GM19463 (cell line): Measurements from ENCODE around the gene FBXO42.
"Not testable (repeated sequence)": the region's sequence is repeated elsewhere in the genome, so short reads cannot be mapped to it uniquely, and the experiment has no call there.

Experiments used
- ATAC-seq: cut with Tn5 transposase; IDR thresholded peaks from one replicate; pipeline ENCODE4 v1.9.1; 2021; ENCODE audit warnings: mild to moderate bottlenecking, moderate library complexity; ENCODE audit not compliant: unreplicated experiment

FBXO42 gene

DNA sequence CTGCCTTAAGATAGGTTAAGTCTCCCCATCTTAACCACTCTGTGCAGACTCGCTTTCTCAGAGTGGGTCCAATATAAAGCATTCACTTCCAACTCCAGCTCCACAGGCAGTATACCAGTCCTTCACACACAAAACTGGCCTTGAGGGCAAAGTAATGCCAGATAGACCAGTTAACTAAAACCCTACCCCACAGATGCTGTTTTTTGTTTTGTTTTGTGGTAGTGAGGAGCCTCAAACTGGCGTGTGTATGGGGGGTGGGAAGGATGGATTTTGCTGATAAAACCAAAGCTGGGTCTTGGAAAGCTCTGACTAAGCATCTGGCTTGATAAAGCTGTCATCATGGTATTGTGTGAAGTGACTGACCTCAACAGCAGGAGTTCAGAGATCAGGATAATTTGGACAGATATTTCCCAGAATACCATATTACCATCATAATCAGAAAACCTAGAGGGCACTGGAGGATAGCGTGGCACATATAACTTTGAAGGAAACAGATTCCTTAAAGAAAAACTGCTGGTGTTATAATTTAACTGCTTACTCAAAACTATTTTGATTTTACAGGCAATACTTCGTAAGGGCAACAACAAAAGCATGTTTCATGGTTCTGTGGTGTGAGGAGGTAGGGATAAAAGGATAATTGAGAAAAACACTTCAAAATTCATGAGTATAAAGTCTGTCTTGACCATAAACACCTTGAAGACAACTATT, 85.7 kb downstream of the FBXO42 start:
- ATAC-seq: no peak

DNA sequence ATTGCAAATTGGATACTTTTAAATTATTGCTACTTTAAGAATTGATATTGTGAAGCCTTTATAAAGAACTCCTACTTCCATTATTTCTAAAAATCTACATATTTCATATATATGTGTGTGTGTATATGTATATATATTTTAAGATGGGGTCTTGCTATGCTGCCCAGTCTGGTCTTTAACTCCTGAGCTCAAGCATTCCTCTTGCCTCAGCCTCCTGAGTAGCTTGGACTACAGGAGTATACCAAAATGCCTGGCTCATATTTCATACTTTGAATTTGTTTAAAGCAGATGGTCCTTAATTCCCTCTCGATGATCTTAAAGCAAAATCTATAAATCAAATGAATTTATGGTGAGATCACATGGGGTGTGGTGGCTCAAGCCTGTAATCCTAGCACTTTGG, 90.2 kb downstream of the FBXO42 start:
- ATAC-seq: no peak

DNA sequence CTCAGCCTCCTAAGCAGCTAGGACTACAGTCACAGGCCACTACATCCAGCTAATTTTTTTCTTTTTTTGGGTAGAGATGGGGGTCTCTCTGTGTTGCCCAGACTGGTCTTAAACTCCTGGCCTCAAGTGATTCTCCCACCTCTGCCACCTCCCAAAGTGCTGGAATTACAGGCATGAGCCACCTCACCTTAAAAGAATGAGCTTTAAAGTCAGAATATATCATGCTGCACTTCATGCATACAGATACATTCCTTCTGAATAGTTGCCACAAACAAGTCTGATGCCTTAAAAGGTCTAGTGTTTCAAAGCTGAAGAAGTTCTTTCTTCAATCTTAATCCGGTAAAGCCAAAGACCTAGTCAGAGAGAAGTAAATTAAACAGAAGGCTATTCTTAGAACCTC, 91.5 kb downstream of the FBXO42 start:
- no peak for ATAC-seq

DNA sequence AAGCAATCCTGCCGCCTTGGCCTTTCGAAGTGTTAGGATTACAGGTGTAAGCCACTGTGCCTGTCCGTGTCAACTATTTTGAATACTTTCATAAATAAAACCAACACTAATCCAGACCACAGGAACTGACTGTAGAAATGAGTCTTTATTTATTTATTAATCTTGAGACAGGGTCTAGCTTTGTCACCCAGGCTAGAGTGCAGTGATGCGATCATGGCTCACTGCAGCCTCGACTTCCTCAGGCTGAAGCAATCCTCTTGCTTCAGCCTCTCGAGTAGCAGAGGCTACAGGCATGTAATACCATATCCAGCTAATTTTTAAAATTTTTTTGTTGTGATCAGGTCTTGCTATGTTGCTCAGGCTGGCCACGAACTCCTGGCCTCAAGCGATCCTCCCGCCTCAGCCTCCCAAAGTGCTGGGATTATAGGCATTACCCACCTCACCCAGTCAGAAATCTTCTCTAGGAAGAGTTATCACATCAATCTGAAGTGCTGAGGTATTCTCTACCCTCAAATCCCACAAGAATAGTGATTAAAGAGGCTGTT, 93.6 kb downstream of the FBXO42 start:
- ATAC-seq: no peak

- ATAC-seq: no peak
Observed at GRCh38 chr1:16257968-16258367, 94.3 kb downstream of the FBXO42 start.

- ATAC-seq: not testable (repeated sequence)
Observed at GRCh38 chr1:16257556-16257955, 94.7 kb downstream of the FBXO42 start.

DNA sequence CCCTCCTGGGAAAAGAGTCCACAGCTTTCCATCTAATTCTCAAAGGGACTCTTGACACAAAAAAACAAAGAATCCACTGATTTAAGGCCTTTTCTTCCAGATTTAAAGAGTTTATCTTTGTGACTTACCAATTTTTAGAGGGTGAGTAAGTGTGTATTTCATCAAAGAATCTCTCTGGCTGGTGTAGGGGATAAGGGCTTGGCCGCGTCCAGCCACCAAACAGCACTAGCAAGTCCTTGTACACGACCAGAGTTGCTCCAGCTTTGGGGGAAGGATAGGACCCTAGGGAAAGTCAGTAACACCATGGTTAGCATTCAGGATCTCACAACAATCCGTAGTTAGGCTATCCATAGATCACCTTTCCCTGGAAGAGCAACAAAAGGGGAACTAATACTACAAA, 95.8 kb downstream of the FBXO42 start:
- ATAC-seq: no peak

DNA sequence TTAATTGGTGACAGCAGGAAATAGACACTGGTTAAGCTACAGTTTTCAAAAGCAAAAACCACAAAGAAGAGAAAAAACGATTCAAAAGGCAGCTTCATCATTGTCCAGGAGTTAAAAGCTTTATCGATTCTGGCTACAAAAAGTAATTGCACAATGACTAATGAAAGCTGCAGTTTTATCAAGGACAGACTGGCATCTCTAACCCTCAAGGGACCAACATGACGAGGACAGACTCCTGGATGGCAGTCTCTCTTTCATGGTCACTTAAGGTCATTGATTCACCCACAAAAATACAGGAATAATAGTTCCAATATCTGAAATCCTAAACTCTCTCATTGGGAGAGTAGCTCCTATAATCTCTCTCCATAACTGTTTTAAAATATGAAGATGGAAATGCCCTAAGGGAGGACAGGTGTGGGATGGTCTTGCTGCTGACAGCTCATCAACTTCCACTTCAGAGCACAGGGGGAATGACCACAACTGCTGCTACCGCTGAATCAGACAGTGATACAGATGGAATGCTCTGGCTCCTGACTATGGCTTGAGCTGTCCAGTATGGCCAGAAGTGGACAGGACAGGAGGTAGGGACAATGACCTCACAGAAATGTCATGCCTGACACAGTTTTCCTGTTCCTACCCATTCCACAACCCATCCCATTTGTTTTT, 97.9 kb downstream of the FBXO42 start:
- no peak for ATAC-seq

- ATAC-seq: no peak
Observed at GRCh38 chr1:16253332-16253922, 98.9 kb downstream of the FBXO42 start.

DNA sequence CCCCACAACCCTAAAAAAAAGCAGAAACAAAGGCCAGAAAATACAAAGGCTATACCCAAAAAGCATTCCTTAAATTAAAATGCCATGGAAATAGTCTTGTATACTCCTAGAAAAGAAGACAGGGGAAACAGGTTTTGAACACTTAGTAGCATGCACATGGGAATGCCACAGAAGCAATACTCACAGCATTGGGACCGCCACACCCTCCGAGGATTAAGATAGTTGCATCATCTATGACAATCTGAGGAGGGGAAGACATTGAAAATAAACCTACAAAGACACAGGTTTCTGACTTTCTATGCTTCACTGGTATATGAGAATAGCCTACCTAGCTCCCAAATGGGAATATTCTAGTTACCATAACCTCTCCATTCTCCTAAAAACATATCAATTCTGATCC, 99.4 kb downstream of the FBXO42 start:
- ATAC-seq: no peak

DNA sequence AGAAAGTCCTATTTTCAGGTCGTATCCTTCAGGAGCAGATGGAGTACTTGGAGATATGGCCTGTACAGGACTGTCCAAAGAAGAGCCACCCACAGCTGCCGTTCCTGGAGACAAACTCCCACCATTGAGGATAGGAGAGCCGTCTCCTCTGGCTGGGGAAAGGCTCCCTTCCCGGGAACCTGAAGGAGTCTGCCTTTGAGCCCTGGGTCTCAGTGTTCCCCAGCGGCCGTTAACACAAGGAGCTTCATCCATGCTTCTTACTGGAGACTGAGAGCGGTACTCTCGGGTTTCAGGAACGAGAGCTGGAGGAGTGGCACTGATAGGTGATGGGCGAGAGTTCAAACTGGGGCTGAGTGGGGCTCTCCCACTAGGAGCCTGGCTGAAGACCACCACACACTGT, 100.9 kb downstream of the FBXO42 start:
- no peak for ATAC-seq

DNA sequence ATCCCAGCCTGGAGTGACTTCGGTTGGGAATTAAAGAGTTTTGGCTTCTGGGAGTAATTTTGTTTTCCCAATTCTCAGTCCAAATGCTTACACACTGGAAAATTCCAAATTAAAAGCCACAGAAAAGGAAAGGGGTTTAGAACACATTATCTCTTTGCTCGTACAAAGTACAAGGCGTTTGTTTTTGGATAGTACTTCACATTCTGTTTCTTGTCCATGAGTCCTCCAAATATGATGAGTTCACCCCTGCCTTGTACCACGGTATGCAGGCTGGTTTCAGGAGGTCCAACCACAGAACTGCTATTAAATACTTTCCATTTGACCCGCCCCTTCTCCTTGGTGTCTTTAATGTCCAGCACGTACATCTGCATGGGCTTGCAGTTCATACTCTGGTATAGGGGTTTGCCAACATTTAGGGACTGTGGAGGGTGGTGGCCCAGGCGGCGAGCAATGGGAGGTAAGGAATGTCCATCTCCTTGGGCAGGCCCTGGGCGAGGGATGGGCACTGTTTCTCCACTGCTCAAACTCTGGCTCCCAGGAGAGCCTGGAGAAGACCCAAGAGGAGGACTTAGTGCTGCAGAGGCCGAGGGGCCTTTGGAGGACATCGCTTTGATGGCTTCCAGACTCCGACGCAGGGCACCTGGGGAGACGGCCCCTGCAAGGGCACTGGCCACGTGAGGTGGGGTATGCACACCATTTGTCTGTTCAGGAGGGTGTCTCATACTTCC, 101.6 kb downstream of the FBXO42 start:
- ATAC-seq: no peak

DNA sequence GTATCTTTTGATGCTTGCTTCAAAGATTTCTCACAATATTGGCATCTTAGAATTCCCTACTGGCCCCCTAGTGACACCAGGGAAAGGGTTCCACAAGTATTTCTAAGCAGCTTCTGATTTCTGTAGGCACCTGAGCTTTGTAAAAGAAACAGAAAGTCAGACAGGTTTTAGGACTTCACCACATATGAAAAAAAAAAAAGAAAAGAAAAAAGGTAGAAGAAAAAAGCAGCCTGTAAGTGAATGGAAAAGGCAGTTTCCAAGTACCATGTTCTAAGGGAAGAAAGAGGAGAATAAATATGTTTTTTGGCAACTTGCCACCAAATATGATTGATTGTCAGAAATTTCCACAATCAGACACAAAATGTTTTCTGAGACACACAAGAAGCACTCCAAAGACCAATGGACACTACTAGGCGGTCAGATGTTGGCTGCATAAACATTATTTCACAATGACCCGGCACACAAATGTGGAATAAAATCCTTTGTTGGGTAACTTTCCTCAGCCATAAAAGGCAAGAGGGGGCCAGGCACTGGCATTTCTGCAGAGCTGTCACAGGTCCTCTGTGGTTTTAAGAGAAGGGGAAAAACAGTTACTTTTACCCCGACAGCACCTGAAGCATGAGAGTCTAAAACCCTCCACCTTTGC, 102.6 kb downstream of the FBXO42 start:
- ATAC-seq: no peak

DNA sequence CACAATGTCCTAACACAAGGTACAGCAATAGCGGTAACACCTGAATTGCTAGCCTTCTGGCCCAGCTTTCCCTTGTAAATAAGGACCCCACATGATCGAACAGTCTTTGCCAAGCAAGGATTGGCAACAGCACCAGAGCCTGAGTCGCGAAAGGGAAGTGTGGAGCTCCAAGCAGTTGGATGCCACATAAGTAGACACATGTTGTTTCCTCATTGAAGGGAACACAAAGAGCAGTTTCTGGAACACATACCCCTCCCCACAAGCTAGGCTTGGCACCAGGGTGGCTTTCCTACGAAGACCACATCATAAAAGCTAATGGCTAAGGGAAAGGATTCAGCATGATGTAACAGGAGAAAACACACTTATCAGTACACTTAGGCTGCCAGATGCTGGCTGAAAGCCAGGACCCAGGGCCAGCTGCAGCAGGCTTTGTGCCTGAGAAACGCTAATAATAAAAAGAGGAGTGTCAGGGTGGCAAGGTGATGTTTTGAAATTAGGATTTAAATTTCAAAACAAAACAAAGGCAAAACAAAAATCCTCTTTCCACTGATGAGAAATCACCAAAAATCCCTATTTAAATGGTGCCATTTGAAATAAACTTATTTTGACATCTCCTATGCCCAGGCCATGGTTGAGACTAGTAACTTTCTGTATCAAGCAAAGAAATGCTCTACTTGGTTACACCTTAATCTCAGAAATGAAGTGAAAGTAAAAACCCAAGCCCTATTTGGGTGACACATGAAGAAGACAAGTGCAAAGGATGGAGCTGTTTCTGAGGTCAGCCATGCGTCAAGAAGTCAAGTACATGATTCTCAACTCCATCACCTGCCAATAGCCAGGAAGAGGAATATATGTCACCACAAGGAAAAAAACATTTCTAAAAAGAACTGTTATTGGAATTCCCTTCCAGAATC, 103.4 kb downstream of the FBXO42 start:
- no peak for ATAC-seq

GRCh38 chr1:16248007-16248436, 104.3 kb downstream of the FBXO42 start:
- ATAC-seq: no peak

DNA sequence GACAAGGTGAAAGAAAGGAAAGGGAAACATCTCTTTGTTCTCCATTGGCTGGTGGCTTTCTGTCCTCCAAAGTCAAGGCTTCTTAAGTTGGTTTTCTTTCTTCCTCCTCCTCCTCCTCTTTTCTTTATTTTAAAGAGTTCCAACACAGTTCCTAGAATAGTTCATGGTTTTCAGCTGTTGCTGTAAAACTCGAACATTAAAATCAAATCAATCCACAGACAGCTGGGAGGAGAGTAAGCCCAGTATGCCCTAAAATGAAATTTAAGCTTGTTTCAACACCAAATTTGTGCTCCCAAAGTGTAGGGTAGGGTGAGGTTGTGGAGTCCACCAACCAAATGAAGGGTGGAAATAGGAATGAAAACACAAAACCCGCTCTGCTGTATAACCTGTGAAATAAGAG, 104.8 kb downstream of the FBXO42 start:
- ATAC-seq: no peak

DNA sequence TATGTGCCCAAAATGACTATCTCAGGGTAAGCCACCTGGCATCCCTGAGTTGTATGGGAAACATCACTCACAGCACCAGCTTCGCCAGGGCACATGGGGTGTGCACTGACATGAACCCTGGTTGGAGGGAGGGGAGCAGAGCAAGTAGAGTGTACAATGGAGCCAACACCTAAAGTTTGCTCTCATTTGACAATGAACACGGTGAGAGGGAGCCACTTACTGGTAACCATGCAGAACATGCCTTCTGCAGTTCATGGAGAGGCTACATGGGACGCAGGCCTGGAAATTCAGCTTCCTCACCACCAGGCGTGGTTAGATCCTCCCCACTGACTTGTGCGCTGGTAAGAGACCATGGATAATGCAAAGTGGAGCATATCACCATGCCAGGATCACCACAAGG, 105.3 kb downstream of the FBXO42 start:
- ATAC-seq: no peak

GRCh38 chr1:16246239-16246638, 106.0 kb downstream of the FBXO42 start:
- ATAC-seq: not testable (repeated sequence)

DNA sequence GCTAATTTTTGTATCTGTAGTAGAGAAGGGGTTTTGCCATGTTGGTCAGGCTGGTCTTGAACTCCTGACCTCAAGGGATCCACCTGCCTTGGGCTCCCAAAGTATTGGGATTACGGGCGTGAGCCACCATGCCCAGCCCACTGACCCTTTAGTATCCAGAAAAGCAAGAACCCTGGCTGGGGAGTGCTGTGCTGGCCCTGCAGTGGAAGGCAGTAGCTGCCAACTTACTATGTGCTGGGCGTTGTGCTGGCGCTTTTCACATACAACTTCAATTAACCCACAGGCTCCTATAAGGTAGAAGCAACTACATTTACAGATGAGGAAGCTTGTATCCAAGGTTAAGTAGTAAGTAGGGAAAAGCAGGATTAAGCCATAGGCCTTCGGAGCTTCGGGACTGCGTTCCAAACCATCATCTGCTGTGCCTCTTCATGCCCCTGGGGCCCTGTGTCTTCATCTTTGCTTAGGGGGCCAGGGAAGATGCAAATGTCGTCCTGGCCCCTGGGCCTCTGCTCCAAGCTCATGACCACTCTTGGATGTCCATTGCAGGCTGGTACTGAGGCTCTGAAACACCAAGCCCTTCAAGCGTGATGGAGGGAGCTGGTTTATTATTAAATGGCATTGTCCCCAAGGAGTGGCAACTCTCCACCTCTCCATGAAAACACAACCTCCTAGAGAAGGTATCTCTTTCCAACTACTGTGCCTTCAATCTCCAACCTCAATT, 106.6 kb downstream of the FBXO42 start:
- ATAC-seq: no peak
